Dermis blood vessel endothelial cell (primary cell): ENCODE results near the gene KRT36. TPM values are rescaled to one million over a fixed set of nuclear protein-coding genes. Genes with fewer than 3 reads are reported as not detected.

Experiments
- DNase-seq: peaks from one replicate; pipeline ENCODE4 v3.0.0; 2010
- total RNA-seq: library from RNA; depleted of rRNA; stranded (reverse); fragments of >200 nt; gene quantifications from 2 replicates; pipeline ENCODE4 v1.2.3, GENCODE V29; 2014

KRT36 gene
- total RNA-seq, 1 donor from 2014 or later = 0.17 TPM

DNA sequence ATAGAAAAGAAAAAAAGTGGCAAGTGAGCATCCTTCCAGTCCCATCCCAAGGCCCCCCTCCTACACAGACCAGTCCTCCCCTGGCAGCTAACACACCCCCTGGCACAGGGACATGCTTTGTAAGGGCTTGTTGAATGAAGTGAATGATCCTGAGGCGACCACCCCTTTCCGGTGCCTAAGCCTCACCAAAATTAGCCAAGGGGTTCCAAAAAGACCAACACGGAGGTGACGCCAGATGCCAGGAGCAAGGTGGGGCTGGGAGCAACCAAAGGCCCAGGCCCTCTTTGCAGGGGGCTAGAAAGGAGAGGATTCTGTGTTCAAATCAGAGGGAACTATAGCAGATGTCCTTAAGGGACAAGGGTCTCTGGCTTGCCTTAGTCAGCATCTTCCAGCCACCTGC is 14.3 kb downstream of the KRT36 start:
- DNase-seq = no peak

DNA sequence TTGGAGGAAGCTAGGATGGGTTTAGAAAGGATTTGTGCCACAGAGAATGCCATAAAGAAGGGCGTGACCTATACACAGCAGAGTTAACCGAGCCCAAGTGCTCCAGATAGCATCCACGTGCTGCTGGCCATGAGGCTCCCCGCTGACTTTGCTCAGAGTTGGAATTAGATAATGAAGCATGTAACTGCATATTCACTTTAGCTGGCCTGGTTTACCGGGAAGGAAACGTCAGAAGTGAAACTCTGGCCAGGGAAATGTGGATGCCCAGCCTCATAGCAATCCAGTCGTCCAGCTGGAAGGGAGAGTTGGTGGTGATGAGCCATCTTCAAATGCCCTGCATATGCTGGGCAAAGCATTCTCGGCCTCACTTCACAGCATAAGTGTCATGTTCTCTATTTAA is 14.8 kb downstream of the KRT36 start:
- DNase-seq = no peak

DNA sequence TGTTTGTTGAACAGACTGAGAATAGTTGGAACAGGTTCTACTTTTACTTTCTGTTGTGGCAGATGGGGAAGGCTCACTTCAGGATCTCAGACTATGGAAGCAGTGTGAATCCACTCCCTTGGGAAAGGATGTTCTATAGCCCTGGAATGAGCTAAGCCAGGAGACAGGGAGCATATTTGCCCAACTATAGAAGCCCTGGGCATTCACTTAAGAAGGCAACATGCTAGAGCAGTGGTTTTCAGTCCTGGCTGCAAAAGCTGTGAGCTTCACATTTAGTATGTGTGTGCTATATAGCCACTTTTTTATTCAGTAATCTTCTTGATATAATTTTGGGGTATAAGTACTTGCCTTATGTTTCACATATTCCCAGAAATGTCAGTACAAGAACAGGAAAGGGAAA is 21.4 kb downstream of the KRT36 start:
- no peak for DNase-seq

DNA sequence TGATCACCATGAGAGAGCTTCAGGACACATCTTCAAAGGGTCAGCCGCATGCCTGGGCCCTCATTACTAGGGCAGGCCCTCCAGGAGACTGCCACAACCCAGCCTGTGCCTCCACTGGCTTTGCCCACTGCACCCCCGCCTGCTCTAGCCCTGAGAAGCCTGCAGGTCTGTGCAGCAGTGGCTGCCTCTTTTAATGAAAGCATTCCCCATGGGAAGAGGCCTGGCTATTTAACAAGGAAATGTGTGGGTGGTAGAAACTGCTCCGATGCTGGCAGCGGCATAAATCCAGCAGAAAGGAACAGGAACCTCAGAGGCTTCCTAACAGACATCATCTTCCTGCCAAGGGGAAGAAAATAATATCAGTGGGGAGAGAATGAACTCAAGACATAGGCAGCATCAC is 22.1 kb downstream of the KRT36 start:
- DNase-seq = peak; percentile 48

DNA sequence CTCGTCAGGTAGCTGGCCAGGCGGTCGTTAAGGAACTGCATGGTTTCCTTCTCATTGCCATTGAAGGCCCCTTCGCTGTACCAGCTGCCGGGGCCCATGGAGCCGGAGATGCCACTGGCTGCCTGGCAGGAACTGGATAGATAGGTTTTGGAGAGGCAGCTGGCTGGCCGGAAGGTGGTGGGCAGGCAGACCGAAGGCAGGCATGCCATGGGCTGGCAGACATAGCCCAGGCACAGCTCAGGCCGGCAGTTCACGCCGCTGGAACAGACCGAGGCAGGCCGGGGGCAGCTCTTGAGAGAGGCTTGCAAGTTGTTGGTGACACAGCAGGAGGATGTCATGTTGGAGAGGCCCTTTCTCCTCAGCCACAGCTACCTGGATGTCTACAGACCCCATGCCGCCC is 22.7 kb downstream of the KRT36 start, which contains the start of gene KRT32:
KRT32 (minus strand) TSS at position 399 of the 400 bp plus-strand sequence; CDS start at position 338, 61 bp downstream.
- DNase-seq = no peak

DNA sequence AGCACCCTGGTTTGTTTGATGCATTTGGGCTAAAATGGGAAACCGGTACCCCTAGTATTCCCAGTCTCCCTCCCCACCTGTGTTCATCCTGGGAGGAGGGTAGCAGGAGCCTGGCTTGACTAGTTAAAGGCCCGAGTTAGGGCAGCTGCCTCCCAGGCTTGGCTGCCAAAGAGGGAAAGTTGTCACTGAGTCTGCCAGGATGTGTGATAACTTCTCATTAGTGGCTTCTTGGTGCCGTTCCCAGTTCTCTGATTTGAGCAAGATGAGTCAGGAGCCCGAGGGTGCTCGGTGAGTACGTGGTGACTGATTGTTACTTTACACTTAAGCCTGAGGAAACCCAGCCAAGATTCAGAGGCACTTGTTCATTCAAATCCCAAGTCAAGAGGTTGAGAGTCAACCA is 25.0 kb downstream of the KRT36 start:
- peak; percentile 79 for DNase-seq

DNA sequence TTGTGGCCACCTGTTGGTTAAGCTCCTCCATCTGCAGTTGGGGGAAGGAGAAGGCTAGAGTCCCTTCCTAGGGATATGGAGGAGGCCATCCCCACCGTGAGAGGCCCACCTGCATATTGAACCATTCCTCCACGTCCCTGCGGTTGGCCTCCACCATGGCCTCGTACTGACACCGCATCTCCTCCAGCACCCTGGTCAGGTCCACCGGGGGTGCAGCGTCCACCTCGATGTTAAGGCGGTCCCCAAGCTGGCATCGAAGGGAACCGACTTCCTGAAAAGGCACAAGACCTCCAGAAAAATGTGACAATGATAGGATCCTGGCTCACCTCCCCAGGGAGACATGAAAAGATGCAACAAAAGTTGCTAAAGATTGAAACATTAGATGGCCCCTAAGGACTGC is 25.5 kb downstream of the KRT36 start:
- no peak for DNase-seq

DNA sequence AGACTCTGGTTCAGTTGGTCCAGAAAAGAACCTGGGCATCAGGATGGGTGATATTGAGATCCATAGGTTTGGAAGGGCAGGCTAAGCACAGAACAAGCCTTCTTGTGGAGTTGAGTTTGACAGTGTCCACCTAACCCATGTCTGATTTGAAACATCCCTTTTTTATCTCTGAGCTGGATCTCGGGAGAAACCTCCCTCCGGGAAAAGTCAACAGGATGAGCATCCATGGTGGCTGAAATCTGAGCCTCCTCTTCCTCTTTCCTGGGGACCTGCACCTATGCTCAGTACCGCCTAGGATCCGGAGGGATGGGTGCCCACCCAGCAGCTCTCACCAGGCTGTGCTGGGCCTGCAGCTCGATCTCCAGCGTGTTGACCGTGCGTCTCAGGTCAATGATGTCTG is 26.0 kb downstream of the KRT36 start:
- no peak for DNase-seq

DNA sequence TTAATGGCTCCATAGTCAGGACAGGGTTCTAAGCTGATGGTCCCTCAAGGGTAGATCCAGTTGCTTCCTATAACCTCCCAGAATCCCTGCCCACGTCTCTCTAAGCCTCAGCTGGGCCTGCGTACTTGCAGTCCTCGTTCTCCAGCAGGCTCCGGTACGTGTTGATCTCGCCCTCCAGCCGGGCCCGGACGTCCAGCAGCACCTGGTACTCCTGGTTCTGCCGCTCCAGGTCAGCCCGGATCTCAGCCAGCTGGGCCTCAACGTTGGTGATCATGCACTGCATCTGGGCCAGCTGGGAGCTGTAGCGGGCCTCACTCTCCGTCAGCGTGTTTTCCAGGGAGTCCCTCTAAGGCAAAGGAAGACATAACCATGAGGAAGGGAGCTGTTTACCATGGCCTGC is 27.0 kb downstream of the KRT36 start:
- DNase-seq = no peak

DNA sequence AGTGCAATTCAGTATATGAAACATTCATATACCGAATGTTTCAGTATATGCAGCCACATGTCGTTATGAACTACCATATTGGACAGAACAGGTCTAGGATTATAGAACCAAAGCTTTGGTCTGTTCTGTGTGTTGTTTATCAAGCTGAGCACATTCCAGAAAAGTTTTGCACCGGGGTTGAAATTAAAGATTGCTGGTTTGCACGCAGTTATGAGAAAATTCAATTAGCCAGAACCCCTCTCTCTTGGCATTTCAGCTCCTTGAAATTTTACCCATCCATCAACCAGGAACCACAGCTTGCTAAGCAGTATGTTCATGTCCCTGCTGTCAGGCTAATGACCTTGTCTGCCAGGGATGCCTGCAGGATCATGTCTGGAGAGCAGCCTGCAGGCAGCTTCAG is 32.0 kb downstream of the KRT36 start:
- no peak for DNase-seq

DNA sequence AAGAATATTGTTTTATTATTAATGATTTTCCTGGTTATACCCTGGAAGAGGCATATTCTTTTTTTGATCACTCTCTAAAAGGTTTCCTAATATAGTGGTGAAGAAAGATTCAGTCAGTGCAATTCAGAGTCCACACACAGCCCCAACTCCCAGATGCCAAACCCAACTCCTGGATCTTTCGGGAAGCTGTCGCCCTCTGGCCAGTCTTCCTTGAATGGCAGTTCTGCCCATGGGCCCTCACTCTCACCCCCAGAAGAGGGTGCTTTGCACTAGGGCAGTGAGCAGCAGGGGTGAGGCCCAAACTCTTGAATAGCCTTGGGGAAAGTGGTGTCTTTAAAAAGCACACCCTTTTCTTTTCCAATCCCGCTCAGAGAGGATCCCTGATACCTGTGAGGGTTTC is 33.5 kb downstream of the KRT36 start:
- no peak for DNase-seq

DNA sequence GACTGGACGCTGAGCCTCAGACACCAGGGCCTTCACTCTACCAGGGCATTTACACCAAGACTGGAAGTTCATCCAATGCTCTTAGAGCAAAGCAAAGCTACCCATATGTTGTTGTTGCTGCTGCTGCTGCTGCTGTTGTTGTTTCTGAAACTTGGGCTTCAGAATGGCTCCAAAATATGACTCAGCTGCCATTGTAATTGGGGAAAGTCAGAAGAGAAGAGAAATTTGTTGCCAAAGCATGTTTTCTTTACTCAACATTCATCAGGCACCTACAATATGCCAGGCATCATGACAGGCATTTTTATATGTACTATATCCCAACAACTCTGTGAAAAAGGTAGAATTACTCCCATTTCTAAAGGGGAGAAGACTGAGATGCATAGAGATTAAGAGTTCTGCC is 34.5 kb downstream of the KRT36 start:
- no peak for DNase-seq

DNA sequence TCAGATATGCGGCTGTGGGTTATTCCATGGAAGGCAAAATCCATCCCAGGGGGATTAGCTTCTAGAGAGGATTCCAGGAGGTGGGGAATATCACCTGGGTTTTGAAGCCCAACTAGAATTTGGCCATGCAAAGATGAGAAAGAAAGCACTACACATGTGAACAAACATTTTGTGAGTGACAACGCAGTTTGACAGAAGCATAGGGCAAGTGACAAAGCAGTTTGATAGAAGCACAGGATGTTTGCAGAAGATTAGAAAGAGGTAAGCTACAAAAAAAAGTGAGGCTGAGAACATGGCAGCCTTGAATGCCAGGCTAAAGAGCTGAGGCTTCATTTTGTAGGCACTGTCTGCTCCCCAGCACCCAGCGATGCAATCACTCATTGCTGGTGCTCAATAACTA is 36.6 kb downstream of the KRT36 start:
- DNase-seq = no peak

DNA sequence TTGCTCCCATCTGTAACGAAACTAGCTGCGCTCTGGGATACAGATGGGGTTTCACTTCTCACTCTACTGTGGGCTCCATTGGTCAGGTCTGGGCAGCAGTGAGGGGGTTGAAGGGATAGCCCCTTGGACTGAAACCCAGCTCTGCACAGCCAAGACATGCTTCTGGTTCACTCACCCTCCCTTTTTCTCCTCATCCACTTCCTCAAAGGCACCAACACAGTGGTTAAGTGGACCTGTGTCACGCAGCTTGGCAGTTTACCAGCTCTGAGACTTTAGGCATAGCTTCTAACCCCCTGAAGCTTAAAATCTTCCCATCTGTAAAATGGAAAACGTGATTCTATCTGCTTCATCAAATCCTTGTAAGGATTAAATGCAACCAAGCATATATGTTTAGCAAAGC is 37.4 kb downstream of the KRT36 start:
- DNase-seq = no peak

DNA sequence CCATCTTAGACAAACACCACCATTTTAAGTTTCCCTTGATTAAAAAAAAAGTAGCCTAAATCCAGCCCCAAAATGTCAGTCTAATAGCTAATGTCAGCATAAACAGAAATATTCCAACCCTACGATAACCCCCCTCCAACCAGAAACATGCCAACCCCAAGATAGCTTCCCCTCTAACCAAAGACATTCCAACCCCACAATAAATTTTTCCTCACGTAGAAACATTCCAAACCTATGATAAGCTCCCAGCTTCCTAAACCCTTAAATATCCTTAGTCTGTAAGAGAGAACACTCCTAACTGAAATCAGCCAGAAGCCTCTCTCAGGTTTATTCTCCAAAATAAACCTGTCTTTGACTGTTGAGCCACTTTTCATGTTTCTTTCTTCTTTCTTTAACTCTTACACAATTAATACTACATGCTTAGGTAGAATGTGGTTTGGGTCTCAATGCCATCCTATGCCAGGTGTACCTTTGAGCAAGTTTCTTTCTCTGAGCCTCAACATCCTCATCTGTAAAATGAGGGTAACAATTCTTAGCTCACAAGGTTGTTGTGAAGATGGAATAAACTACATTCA is 38.5 kb downstream of the KRT36 start:
- no peak for DNase-seq

DNA sequence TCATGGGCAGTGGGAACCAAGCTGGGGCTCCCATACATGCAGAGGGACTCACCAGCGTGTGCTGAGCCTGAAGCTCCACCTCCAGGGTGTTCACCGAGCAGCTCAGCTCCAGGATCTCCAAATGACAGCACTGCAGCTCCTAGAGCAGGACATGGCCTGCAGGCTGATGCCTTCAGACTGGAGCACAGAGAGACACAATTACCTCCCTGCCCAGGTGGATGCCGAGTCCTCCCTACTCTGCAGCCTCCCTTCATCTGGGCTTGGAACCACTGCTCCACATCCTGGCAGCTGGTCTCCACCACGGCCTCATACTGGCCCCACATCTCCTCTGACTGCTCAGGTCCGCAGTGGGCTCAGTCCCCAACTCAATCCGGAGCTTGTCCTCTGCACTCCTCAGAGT is 40.7 kb downstream of the KRT36 start:
- DNase-seq = no peak

DNA sequence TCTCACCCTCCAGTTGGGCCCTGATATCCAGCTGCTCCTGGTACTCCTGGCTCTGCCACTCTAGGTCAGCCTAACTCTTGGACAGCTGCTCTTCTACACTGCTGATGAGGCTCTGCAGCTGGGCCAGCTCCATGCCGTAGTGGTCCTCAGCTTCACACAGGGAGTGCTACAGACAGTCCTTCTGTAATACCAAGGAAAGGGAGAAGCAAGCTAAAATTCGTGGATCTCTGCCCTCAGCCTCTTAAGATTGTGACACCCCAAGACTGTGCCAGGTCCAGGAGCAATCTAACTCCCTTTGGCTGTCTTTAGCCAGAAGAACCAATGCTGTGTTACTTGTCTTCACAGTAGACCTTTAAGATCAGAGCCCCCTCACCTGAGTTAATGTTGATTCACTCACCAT is 41.2 kb downstream of the KRT36 start:
- no peak for DNase-seq

DNA sequence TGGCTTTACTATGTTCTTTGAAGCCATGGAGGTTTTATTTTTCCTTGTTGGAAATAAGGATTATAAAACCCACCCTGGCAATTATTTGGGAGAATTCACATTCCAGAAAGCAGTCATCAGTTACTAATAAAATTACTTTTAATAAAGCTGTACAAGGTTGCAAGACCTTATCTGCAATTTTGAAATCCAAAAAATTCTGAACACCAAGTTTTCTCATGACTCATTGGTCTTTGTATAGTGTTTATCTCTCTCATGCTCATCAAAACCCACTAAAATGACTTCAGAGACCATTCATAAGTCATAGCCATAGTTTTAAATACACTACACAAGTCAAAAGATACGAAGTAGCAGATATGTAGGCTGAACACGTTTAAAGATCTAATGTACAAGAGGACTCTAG is 42.9 kb downstream of the KRT36 start:
- no peak for DNase-seq

DNA sequence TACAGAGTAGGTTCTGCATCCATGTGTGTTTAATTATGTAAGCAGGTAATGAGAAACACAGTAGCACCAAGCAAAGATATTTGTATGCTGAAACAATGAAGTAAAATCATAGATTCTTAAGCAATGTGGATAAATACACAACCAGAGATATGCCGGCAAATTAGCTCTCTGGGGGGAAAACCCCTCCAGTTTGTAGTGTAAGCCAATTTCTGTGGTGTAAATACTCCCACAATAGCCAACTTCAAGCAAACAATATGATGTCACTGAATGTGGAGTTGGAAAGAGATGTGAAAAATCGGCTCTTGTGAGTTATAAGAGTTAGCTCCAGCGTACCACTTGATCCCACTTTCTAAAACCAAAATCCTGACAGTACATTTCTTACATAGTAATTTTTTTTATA is 45.1 kb downstream of the KRT36 start:
- DNase-seq = no peak

DNA sequence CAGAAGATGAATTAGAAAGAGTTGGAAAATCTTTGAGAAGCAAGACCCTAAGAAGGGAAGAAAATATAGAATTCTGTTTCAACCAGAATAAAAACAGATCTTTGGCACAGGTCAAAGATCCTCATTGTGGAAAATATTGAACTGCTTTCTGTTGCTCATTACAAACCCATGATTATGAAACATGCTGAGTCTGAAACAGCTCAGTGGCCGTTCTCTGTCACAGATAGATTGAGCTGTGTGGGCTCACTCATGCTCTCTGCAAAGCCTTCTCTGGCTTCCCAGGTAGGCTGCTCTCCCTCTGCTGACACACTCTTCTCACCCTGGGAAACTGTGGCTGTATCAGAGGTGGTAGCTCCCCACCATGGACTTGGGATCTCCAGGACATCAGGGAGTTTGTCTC is 45.5 kb downstream of the KRT36 start:
- no peak for DNase-seq

DNA sequence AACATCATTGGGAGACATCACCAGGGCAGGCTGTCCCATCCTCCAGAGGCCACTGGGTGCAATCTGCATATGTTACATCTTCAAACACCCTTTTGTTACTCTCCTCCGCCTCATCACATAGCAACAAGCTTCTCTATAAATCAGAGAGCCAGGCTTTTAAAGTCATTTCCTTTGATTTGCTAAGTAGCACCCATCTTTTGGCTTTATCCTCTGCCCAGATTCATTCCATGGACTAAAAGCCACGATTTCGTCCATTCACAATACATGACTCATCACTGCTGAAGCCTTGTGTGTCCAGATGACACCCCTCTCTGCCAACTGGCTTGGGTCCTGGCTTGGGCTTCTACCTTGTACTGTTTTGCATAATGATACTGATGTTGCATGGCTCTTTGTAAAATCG is 47.0 kb downstream of the KRT36 start:
- no peak for DNase-seq

DNA sequence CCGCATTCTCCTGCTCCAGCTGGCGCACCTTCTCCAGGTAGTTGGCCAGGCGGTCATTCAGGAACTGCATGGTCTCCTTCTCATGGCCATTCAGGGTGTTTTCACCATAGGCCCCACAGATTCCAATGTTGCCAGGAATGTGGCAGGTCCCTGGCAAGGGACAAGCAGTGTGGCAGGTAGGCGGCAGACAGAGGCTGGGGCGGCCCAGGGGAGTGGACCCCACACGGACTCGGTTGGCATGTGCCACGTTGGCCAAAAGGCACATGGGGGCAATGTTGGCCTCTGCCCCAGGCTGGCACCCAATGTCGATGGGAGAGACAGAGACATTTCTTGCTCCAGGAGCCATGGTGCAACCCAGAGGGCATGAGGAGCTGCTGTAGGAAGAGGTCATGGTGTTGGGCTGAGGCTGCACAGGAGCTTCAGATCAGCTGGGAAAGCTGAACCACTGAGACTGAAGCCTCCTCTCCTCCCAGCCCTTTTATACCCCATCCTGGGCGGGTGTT is 49.1 kb downstream of the KRT36 start, which contains the start of gene KRT38:
KRT38 (minus strand) TSS at position 453 of the 503 bp plus-strand sequence; CDS start at position 391, 62 bp downstream.
- no peak for DNase-seq

DNA sequence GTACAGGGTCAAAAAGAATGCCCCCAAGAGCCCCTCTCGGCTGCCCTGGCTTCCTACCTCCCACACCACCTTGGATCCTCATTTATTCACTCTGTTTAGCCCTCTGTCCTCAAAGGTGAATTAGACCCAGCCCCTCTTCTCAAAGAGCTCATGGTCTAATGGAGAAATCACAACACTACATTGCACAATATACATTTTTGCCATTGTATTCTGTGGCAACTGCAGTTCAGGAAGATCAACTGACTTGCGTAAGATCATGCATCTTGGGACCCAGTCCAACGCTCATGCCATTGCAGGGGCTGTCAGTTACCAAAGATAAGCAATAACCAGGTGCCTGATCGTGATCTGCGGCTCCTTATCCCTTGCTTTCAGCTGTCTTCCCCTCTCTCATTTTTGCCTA is 50.3 kb downstream of the KRT36 start:
- DNase-seq = no peak

DNA sequence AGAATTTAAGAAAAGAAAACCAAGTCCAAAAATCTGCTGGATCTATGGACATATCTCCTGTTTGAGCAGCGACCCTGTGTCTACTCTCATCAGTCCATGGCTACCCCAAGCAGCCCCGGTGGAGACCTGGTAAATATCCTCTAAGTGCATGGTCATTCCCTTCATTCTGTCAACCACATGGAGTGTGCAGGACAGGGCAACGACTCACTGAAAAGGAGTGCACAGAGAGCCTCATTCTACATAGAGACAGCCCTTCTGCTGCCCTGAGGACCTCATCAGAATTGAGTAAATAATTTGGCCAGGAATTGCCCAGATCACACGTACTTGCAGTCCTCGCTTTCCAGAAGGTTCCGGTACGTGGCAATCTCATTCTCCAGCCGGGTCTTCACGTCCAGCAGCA is 51.9 kb downstream of the KRT36 start:
- no peak for DNase-seq

DNA sequence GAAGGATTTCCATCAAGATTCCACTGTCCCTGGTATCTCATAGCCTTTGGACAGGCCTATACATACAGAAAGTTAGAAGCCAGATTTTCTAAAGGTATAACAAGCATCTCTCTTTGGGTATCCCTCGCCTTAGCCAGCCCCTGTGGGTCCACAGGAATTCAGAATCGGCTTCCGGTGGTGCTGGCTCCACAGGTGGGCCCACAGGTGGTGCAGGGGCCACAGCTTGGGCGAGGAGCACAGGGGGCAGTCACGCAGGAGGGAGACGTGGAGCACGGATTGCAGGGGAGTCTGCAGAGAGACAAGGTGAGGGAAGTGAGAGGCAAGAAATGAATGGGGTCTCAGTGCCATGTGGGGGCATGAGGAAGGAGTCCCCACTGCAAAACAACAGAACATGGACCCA is 52.5 kb downstream of the KRT36 start:
- no peak for DNase-seq
